Activated CD4-positive, alpha-beta memory T cell treated with anti-CD3 and anti-CD28 coated beads for 36 hours (primary cell): ENCODE measurements around the gene OR5H15. TPM values are rescaled to one million over a fixed set of nuclear protein-coding genes. Genes with fewer than 3 reads are reported as not detected.
"Not testable (repeated sequence)": the region's sequence is repeated elsewhere in the genome, so short reads cannot be mapped to it uniquely, and the experiment has no call there.

Experiments used
- CTCF ChIA-PET: fragments of 350-600 bp; sonication (Branson Sonifier 250); formaldehyde crosslinking; loops from one replicate; lab custom pipeline; 2021; ENCODE audit warnings: antibody characterized with exemption, inconsistent platforms; lab: Charles Lee
- POLR2A ChIA-PET: fragments of 350-600 bp; sonication (Branson Sonifier 250); formaldehyde crosslinking; loops from one replicate; lab custom pipeline; 2021; ENCODE audit warnings: antibody characterized with exemption; lab: Charles Lee
- DNase-seq: peaks from one replicate; pipeline ENCODE4 v3.0.0-alpha.2; 2020
- H3K27ac Mint-ChIP-seq: one replicate; pipeline ENCODE4 v1.8.0; 2021; ENCODE audit warnings: mixed read lengths
- H3K27me3 Mint-ChIP-seq: one replicate; pipeline ENCODE4 v1.8.0; 2021; ENCODE audit warnings: mixed read lengths
- H3K36me3 Mint-ChIP-seq: one replicate; pipeline ENCODE4 v1.8.0; 2021; ENCODE audit warnings: mixed read lengths
- H3K4me1 Mint-ChIP-seq: one replicate; pipeline ENCODE4 v1.8.0; 2021; ENCODE audit warnings: low read depth, mixed read lengths
- H3K4me3 Mint-ChIP-seq: one replicate; pipeline ENCODE4 v1.8.0; 2021; ENCODE audit warnings: mild to moderate bottlenecking, mixed read lengths
- H3K9me3 Mint-ChIP-seq: one replicate; pipeline ENCODE4 v1.8.0; 2021; ENCODE audit warnings: mixed read lengths
- intact Hi-C: fragments of 100-400 bp; cut with micrococcal nuclease; formaldehyde crosslinking; loops from one replicate; pipeline ENCODE4 v1.15.1; 2023
- total RNA-seq, 2 experiments: library from RNA; stranded (reverse); gene quantifications; one replicate each; pipeline ENCODE4 v1.2.3, GENCODE V29; 2021

The OR5H15 gene
- total RNA-seq, 2 experiments from 2014 or later, result not detected

- ChIA-PET CTCF (interaction anchor here (0.6 to 1.0 kb wide), 2 partner anchors 144 to 348 kb away, joined by 3 to 5 read pairs; no protein-coding TSS in a partner anchor), POLR2A (no interaction called here)
- Mint-ChIP-seq H3K36me3 (no peaks in the 10 kb centered on the region), H3K9me3 (no peaks in the 10 kb centered on the region), H3K27ac (no peak overlapping the region), H3K4me1 (peaks cover 3% of the 10 kb centered on the region), H3K4me3 (no peak overlapping the region), H3K27me3 (no peaks in the 10 kb centered on the region)
- DNase-seq, result no peak
- intact Hi-C loops, result no loop called here
Measured at GRCh38 chr3:98185180-98185579, 18.7 kb downstream of the OR5H15 start.

GRCh38 chr3:98188545-98188944, 22.0 kb downstream of the OR5H15 start:
- H3K4me1 Mint-ChIP-seq, result peaks cover 3% of the 10 kb centered on the region
- no peaks in the 10 kb centered on the region for H3K36me3 Mint-ChIP-seq
- no peaks in the 10 kb centered on the region for H3K9me3 Mint-ChIP-seq
- H3K4me3 Mint-ChIP-seq, result no peak overlapping the region
- intact Hi-C loops, result loop anchor here (1.0 kb wide), 2 partner anchors 141 to 149 kb away; no protein-coding TSS in a partner anchor
- POLR2A ChIA-PET, result no interaction called here
- CTCF ChIA-PET, result interaction anchor here (0.6 to 1.0 kb wide), 2 partner anchors 406 to 512 kb away, joined by 3 read pairs; no protein-coding TSS in a partner anchor
- no peak overlapping the region for H3K27ac Mint-ChIP-seq
- no peak for DNase-seq
- no peaks in the 10 kb centered on the region for H3K27me3 Mint-ChIP-seq

GRCh38 chr3:98190911-98191310, 24.4 kb downstream of the OR5H15 start:
- intact Hi-C loops, H3K4me1 Mint-ChIP-seq, H3K36me3 Mint-ChIP-seq, H3K9me3 Mint-ChIP-seq, H3K27ac Mint-ChIP-seq, H3K4me3 Mint-ChIP-seq, POLR2A ChIA-PET, DNase-seq, H3K27me3 Mint-ChIP-seq, CTCF ChIA-PET: not testable (repeated sequence)

- H3K9me3 Mint-ChIP-seq, CTCF ChIA-PET, intact Hi-C loops, H3K27ac Mint-ChIP-seq, H3K27me3 Mint-ChIP-seq, H3K4me3 Mint-ChIP-seq, DNase-seq, POLR2A ChIA-PET, H3K4me1 Mint-ChIP-seq, H3K36me3 Mint-ChIP-seq: not testable (repeated sequence)
Measured at GRCh38 chr3:98196293-98196692, 29.8 kb downstream of the OR5H15 start.

GRCh38 chr3:98199020-98199419, 32.5 kb downstream of the OR5H15 start:
- ChIA-PET POLR2A (no interaction called here), CTCF (no interaction called here)
- no peaks in the 10 kb centered on the region for H3K36me3 Mint-ChIP-seq
- intact Hi-C loops, result no loop called here
- no peaks in the 10 kb centered on the region for H3K4me1 Mint-ChIP-seq
- H3K27me3 Mint-ChIP-seq, result peaks cover 2% of the 10 kb centered on the region
- DNase-seq, result no peak
- no peak overlapping the region for H3K4me3 Mint-ChIP-seq
- no peaks in the 10 kb centered on the region for H3K9me3 Mint-ChIP-seq
- H3K27ac Mint-ChIP-seq, result no peak overlapping the region

- CTCF ChIA-PET, result no interaction called here
- Mint-ChIP-seq H3K36me3 (no peaks in the 10 kb centered on the region), H3K4me1 (no peaks in the 10 kb centered on the region), H3K9me3 (no peaks in the 10 kb centered on the region), H3K4me3 (no peak overlapping the region), H3K27me3 (no peaks in the 10 kb centered on the region), H3K27ac (no peak overlapping the region)
- no peak for DNase-seq
- POLR2A ChIA-PET, result no interaction called here
- intact Hi-C loops, result no loop called here
Measured at GRCh38 chr3:98209244-98209643, 42.7 kb downstream of the OR5H15 start.

- Mint-ChIP-seq H3K27me3 (no peaks in the 10 kb centered on the region), H3K27ac (no peak overlapping the region), H3K4me1 (no peaks in the 10 kb centered on the region), H3K4me3 (no peak overlapping the region), H3K36me3 (no peaks in the 10 kb centered on the region), H3K9me3 (no peaks in the 10 kb centered on the region)
- POLR2A ChIA-PET, result no interaction called here
- DNase-seq, result no peak
- intact Hi-C loops, result no loop called here
- CTCF ChIA-PET, result no interaction called here
Measured at GRCh38 chr3:98213276-98213675, 46.8 kb downstream of the OR5H15 start.

- ChIA-PET POLR2A (no interaction called here), CTCF (no interaction called here)
- DNase-seq, result no peak
- no peaks in the 10 kb centered on the region for H3K9me3 Mint-ChIP-seq
- H3K27ac Mint-ChIP-seq, result no peak overlapping the region
- no peaks in the 10 kb centered on the region for H3K36me3 Mint-ChIP-seq
- H3K4me3 Mint-ChIP-seq, result no peak overlapping the region
- H3K27me3 Mint-ChIP-seq, result no peaks in the 10 kb centered on the region
- intact Hi-C loops, result no loop called here
- H3K4me1 Mint-ChIP-seq, result no peaks in the 10 kb centered on the region
Measured at GRCh38 chr3:98215051-98215450, 48.6 kb downstream of the OR5H15 start.

Other genes starting within 250 kb of the OR5H15 start
- 10 to 100 TPM; 35.9 to 36.1 TPM for gene RIOX2, start 194.3 kb upstream of the OR5H15 start, total RNA-seq
- gene GABRR3, start 131.4 kb upstream of the OR5H15 start, total RNA-seq, result not detected
- not detected for gene OR5AC2, start 79.5 kb upstream of the OR5H15 start, total RNA-seq
- gene OR5H1, start 36.0 kb upstream of the OR5H15 start, total RNA-seq, result not detected
- not detected for gene OR5H14, start 19.2 kb upstream of the OR5H15 start, total RNA-seq
- not detected for gene OR5H6, start 97.5 kb downstream of the OR5H15 start, total RNA-seq
- gene OR5H2, start 115.8 kb downstream of the OR5H15 start, total RNA-seq, result not detected
- gene OR5K4, start 187.2 kb downstream of the OR5H15 start, total RNA-seq, result not detected
- not detected for gene OR5K3, start 224.0 kb downstream of the OR5H15 start, total RNA-seq